SU-DHL-6 (cell line): ENCODE measurements around the gene TCEAL9.

Source experiments
- EZH2phosphoT487 ChIP-seq: fragments of 200-600 bp; sonication (generic), shearing (Covaris generic); conservative IDR thresholded peaks from 2 replicates; pipeline ENCODE4 v1.6.1; 2018; ENCODE audit warnings: mild to moderate bottlenecking, antibody characterized with exemption, low read length, moderate library complexity, mixed read lengths
- TF ChIP-seq, protein P1 (sequence below): fragments of 200-600 bp; sonication (generic); IDR thresholded peaks from one replicate; pipeline ENCODE4 v1.5.1; 2017; ENCODE audit warnings: antibody characterized with exemption, mild to moderate bottlenecking, low read length, moderate library complexity; ENCODE audit not compliant: insufficient read depth, poor library complexity, severe bottlenecking

DNA sequence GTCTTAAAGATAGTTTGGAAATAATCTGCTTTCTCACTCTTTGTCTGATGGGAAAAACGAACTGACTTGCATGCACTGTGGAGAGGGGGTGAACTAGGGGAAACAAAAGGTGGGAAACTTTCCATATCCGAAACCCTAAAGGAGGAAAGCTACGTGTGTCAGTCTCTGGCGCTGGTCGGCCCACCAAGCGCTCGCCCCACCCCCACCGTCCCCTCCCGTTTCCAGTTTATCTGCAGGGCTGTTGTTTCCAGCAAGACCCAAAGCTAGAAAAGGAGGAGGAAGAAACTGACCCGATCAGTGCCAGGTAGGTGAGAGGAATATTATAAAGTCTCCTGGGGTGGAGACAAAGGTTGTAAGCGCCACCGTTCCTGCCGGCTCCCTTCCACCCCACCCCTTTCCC is 552 bp downstream of the TCEAL9 start:
- TF ChIP-seq, protein P1, sequence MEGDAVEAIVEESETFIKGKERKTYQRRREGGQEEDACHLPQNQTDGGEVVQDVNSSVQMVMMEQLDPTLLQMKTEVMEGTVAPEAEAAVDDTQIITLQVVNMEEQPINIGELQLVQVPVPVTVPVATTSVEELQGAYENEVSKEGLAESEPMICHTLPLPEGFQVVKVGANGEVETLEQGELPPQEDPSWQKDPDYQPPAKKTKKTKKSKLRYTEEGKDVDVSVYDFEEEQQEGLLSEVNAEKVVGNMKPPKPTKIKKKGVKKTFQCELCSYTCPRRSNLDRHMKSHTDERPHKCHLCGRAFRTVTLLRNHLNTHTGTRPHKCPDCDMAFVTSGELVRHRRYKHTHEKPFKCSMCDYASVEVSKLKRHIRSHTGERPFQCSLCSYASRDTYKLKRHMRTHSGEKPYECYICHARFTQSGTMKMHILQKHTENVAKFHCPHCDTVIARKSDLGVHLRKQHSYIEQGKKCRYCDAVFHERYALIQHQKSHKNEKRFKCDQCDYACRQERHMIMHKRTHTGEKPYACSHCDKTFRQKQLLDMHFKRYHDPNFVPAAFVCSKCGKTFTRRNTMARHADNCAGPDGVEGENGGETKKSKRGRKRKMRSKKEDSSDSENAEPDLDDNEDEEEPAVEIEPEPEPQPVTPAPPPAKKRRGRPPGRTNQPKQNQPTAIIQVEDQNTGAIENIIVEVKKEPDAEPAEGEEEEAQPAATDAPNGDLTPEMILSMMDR = no peak
- TF ChIP-seq EZH2phosphoT487 = no peak
